ENCODE data around the gene LAMA2.

The LAMA2 gene

GRCh38 chr6:129096651-129097290, 213.8 kb downstream of the LAMA2 start:
- DNase-seq, result no peak

- DNase-seq, result no peak
Observed at GRCh38 chr6:129098061-129098553, 215.2 kb downstream of the LAMA2 start.

GRCh38 chr6:129099696-129100095, 216.8 kb downstream of the LAMA2 start:
- no peak for DNase-seq

- no peak for DNase-seq
Observed at GRCh38 chr6:129100164-129100563, 217.2 kb downstream of the LAMA2 start.

GRCh38 chr6:129102741-129103140, 219.8 kb downstream of the LAMA2 start:
- DNase-seq, result no peak

- DNase-seq, result no peak
Observed at GRCh38 chr6:129104131-129104530, 221.2 kb downstream of the LAMA2 start.

- DNase-seq, result no peak
Observed at GRCh38 chr6:129104560-129104959, 221.6 kb downstream of the LAMA2 start.

- no peak for DNase-seq
Observed at GRCh38 chr6:129105035-129105434, 222.1 kb downstream of the LAMA2 start.

- no peak for DNase-seq
Observed at GRCh38 chr6:129105793-129106192, 222.9 kb downstream of the LAMA2 start.

- no peak for DNase-seq
Observed at GRCh38 chr6:129108337-129108736, 225.4 kb downstream of the LAMA2 start.

- no peak for DNase-seq
Observed at GRCh38 chr6:129110690-129111343, 227.9 kb downstream of the LAMA2 start.

- no peak for DNase-seq
Observed at GRCh38 chr6:129111346-129111745, 228.4 kb downstream of the LAMA2 start.

- no peak for DNase-seq
Observed at GRCh38 chr6:129111853-129112252, 228.9 kb downstream of the LAMA2 start.

GRCh38 chr6:129112591-129112990, 229.7 kb downstream of the LAMA2 start:
- DNase-seq, result no peak

GRCh38 chr6:129113637-129114036, 230.7 kb downstream of the LAMA2 start:
- no peak for DNase-seq

GRCh38 chr6:129114636-129115391, 231.9 kb downstream of the LAMA2 start:
- no peak for DNase-seq

GRCh38 chr6:129115471-129115870, 232.5 kb downstream of the LAMA2 start:
- DNase-seq, result no peak

- DNase-seq, result no peak
Observed at GRCh38 chr6:129117355-129117754, 234.4 kb downstream of the LAMA2 start.

- no peak for DNase-seq
Observed at GRCh38 chr6:129120856-129121638, 238.1 kb downstream of the LAMA2 start.

- DNase-seq, result no peak
Observed at GRCh38 chr6:129124347-129124746, 241.4 kb downstream of the LAMA2 start.

GRCh38 chr6:129130106-129130505, 247.2 kb downstream of the LAMA2 start:
- no peak for DNase-seq

GRCh38 chr6:129130959-129131681, 248.2 kb downstream of the LAMA2 start:
- no peak for DNase-seq

All from activated CD8-positive, alpha-beta memory T cell treated with anti-CD3 and anti-CD28 coated beads for 24 hours (primary cell).